ENCODE data around the gene PRKAR1B.

DNA sequence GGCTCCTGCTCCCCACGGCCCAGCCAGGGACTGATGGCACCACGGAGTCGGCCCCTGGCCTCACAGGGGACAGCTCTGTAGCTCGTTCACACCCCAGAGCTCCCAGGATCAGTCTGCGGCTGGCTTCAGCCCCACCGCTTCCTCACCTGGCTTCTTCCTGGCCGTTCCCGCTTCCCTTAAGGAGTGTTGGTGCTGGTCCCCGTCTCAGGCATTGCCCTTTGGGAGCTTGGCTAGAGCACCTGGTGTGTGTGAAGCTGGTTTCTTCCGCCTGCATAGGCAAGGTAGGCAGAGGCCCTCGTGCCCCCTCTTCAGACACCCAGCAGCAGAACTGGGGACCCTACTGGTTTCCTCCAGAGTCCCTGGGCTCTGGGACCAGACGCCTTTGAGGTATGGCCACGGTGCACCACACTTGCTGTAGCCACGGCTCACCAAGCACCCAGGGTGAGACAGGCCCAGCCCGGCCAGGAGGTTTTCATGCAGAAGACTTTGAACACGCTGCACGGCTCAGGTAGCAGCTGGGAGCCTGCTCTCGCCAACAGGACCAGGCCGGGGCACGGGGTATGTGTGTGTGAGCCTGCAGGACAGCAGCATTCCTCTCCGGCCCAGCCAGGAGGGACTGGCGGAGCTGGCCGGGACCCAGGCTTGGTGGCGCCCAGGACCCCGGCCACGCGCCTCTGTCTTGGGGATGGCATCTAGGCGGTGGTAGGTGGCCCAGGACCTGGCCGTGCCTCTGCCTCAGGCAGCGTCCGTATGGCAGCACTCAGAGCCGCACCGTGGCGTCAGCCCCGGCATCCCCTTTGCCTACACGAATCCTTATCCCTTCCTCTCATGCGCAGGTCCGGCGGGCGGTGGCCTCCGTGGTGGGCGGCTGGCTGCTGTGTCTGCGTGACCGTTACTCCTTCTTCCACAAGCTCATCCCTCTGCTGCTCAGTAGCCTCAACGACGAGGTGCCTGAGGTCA, 13.2 kb upstream of the PRKAR1B start:
- TF ChIP-seq, protein P1, sequence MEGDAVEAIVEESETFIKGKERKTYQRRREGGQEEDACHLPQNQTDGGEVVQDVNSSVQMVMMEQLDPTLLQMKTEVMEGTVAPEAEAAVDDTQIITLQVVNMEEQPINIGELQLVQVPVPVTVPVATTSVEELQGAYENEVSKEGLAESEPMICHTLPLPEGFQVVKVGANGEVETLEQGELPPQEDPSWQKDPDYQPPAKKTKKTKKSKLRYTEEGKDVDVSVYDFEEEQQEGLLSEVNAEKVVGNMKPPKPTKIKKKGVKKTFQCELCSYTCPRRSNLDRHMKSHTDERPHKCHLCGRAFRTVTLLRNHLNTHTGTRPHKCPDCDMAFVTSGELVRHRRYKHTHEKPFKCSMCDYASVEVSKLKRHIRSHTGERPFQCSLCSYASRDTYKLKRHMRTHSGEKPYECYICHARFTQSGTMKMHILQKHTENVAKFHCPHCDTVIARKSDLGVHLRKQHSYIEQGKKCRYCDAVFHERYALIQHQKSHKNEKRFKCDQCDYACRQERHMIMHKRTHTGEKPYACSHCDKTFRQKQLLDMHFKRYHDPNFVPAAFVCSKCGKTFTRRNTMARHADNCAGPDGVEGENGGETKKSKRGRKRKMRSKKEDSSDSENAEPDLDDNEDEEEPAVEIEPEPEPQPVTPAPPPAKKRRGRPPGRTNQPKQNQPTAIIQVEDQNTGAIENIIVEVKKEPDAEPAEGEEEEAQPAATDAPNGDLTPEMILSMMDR (IDR thresholded peaks at IDR 0.05 in 4 of 5, conservative IDR thresholded peaks at IDR 0.05 in 1 of 5), result no peak
- TF ChIP-seq POLR2A (IDR thresholded peaks at IDR 0.05), result no peak

Data from gastrocnemius medialis (tissue), 4 donors.